ENCODE data around the gene PLOD1. TPM values are rescaled to one million over a fixed set of nuclear protein-coding genes. Genes with fewer than 3 reads are reported as not detected.

PLOD1 gene
- total and polyA plus RNA-seq, 2 of the 13 experiments (the other 11 are each of a cell fraction or from before 2014, with no cell fraction given): 70.1 to 318 TPM

DNA sequence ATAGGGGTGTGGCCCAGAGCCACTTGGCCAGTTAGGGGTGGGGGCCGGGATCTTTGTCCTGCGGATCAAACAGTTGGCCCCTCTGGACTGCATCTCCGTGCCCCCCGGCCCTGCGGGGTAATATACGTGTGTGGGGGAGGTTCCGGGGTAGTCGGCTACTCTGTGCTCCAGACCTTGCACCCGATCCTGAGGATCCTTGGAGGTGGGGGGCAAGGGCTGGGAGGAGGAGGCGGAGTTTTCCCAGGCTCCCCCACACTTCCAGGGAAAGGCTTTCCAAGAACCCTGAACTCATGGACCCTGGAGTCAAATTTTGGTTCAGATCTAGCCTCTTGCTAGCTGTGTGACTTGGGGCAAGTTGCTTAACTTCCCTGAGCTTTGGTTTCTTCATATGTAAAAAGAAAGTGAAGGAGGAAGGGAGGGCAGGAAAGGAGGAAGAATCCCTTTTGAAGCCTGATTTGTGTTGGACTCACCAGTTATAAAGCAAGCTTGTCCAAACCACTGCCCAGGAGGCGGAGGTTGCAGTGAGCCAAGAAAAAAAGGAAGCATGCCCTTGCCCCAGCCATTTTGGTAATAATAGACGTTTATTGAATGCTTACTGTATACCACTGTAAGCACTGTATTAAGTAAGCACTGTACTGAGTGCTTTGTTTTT is 85.5 kb downstream of the PLOD1 start (continued):
- TF ChIP-seq NCOR1 (IDR thresholded peaks at IDR 0.05; ENCODE audit: borderline replicate concordance, low read length) (peak; percentile 71), MEF2D (CRISPR knock-in tag; IDR thresholded peaks at IDR 0.05) (0 out of 2 replicates have a peak, but pooled peaks have one; percentile 7), ZNF768 (CRISPR knock-in tag; IDR thresholded peaks at IDR 0.05) (peak; percentile 94), AGO2 (optimal IDR thresholded peaks at IDR 0.05; ENCODE audit: low read depth, low read length) (peak; percentile 9), ZNF430 (CRISPR knock-in tag; IDR thresholded peaks at IDR 0.05) (peak; percentile 1; the same call in 1 of the 2 replicates), NFKB2 (CRISPR knock-in tag; IDR thresholded peaks at IDR 0.05; ENCODE audit: borderline replicate concordance) (no peak), ZNF891 (CRISPR knock-in tag; IDR thresholded peaks at IDR 0.05) (0 out of 2 replicates have a peak, but pooled peaks have one; percentile 4), ZNF317 (CRISPR knock-in tag; IDR thresholded peaks at IDR 0.05) (peak; percentile 21; the same call in 1 of the 2 replicates), MAFG (CRISPR knock-in tag; IDR thresholded peaks at IDR 0.05) (no peak), NR1H2 (CRISPR knock-in tag; IDR thresholded peaks at IDR 0.05; ENCODE audit: borderline replicate concordance, low read depth) (0 out of 2 replicates have a peak, but pooled peaks have one; percentile 5), BCL6 (CRISPR knock-in tag; IDR thresholded peaks at IDR 0.05) (peak; percentile 62), TCF12 (IDR thresholded peaks at IDR 0.05) (no peak), TCF12 (CRISPR knock-in tag; IDR thresholded peaks at IDR 0.05) (0 out of 2 replicates have a peak, but pooled peaks have one; percentile 71), ZKSCAN8 (CRISPR knock-in tag; IDR thresholded peaks at IDR 0.05; ENCODE audit: borderline replicate concordance) (peak; percentile 84)
- TF ChIP-seq, protein P1, sequence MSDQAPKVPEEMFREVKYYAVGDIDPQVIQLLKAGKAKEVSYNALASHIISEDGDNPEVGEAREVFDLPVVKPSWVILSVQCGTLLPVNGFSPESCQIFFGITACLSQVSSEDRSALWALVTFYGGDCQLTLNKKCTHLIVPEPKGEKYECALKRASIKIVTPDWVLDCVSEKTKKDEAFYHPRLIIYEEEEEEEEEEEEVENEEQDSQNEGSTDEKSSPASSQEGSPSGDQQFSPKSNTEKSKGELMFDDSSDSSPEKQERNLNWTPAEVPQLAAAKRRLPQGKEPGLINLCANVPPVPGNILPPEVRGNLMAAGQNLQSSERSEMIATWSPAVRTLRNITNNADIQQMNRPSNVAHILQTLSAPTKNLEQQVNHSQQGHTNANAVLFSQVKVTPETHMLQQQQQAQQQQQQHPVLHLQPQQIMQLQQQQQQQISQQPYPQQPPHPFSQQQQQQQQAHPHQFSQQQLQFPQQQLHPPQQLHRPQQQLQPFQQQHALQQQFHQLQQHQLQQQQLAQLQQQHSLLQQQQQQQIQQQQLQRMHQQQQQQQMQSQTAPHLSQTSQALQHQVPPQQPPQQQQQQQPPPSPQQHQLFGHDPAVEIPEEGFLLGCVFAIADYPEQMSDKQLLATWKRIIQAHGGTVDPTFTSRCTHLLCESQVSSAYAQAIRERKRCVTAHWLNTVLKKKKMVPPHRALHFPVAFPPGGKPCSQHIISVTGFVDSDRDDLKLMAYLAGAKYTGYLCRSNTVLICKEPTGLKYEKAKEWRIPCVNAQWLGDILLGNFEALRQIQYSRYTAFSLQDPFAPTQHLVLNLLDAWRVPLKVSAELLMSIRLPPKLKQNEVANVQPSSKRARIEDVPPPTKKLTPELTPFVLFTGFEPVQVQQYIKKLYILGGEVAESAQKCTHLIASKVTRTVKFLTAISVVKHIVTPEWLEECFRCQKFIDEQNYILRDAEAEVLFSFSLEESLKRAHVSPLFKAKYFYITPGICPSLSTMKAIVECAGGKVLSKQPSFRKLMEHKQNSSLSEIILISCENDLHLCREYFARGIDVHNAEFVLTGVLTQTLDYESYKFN (CRISPR knock-in tag; conservative IDR thresholded peaks at IDR 0.05): peak; percentile 33; the same call in 1 of the 2 replicates
